Measurements from ENCODE around the gene FSD1L. TPM values are rescaled to one million over a fixed set of nuclear protein-coding genes. Genes with fewer than 3 reads are reported as not detected.
"Not testable (repeated sequence)": the region's sequence is repeated elsewhere in the genome, so short reads cannot be mapped to it uniquely, and the experiment has no call there.

Gene FSD1L
- total RNA-seq, 2 donors from 2014 or later = 13.4 to 14.3 TPM

DNA sequence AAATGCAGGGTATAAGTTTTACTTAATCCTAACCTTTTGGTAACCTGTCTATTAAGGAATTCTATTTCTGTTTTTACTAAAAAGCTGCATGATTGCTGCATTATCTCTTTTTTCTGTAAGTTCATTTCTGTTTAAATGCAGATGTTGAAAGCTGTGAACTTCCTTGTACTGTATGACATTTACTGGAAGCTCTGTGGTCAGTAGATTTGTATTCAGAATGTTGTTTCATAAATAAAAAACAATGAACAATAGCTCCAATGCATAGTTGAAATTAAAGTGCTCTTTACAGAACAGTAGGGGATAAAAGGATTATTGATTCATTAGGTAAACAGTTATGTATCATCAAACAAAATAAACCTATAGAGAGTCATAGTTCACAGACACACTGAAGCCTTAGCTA lies 63.6 kb downstream of the FSD1L start:
- peaks cover 83% of the 10 kb centered on the region for H3K36me3 ChIP-seq (ENCODE audit: control insufficient read depth, insufficient read depth, low read length)
- H3K4me1 ChIP-seq (ENCODE audit: control insufficient read depth, insufficient read depth, low read length) = no peaks in the 10 kb centered on the region
- no peak overlapping the region for H3K27ac Mint-ChIP-seq
- H3K9me3 Mint-ChIP-seq = no peaks in the 10 kb centered on the region
- DNase-seq = no peak
- no peak overlapping the region for H3K4me3 ChIP-seq (ENCODE audit: low read length)
- TF ChIP-seq, protein P1, sequence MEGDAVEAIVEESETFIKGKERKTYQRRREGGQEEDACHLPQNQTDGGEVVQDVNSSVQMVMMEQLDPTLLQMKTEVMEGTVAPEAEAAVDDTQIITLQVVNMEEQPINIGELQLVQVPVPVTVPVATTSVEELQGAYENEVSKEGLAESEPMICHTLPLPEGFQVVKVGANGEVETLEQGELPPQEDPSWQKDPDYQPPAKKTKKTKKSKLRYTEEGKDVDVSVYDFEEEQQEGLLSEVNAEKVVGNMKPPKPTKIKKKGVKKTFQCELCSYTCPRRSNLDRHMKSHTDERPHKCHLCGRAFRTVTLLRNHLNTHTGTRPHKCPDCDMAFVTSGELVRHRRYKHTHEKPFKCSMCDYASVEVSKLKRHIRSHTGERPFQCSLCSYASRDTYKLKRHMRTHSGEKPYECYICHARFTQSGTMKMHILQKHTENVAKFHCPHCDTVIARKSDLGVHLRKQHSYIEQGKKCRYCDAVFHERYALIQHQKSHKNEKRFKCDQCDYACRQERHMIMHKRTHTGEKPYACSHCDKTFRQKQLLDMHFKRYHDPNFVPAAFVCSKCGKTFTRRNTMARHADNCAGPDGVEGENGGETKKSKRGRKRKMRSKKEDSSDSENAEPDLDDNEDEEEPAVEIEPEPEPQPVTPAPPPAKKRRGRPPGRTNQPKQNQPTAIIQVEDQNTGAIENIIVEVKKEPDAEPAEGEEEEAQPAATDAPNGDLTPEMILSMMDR (conservative IDR thresholded peaks at IDR 0.05) = no peak
- H3K36me3 Mint-ChIP-seq (ENCODE audit: low read depth) = peaks cover 27% of the 10 kb centered on the region
- peaks cover 10% of the 10 kb centered on the region for H3K9me3 ChIP-seq (ENCODE audit: control insufficient read depth, low read length)
- peaks cover 10% of the 10 kb centered on the region for H3K4me1 Mint-ChIP-seq
- H3K27ac ChIP-seq (ENCODE audit: low read depth, low read length) = no peak overlapping the region
- H3K27me3 Mint-ChIP-seq (ENCODE audit: insufficient read depth) = no peaks in the 10 kb centered on the region
- no peak overlapping the region for H3K9ac ChIP-seq (ENCODE audit: extremely low read depth, low read length, poor library complexity, severe bottlenecking)
- no peaks in the 10 kb centered on the region for H3K27me3 ChIP-seq (ENCODE audit: control insufficient read depth, insufficient read depth, low read length, poor library complexity, severe bottlenecking)
- H3K4me3 Mint-ChIP-seq = no peak overlapping the region

DNA sequence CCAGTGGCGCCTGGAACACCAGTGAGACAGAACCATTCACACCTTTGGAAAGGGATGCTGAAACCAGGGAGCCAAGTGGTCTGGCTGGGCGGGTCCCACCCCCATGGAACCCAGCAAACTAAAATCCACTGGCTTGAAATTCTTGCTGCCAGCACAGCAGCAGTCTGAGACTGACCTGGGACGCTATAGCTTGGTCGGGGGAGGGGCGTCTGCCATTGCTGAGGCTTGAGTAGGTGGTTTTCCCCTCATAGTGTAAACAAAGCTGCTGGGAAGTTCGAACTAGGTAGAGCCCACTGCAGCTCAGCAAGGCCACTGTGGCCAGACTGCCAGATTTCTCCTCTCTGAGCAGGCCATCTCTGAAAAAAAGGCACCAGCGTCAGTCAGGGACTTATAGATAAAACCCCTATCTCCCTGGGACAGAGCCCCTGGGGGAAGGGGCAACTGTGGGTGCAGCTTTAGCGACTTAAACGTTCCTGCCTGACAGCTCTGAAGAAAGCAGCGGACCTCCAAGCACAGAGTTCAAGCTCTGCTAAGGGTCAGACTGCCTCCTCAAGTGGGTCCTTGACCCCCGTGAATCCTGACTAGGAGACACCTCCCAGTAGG lies 68.1 kb downstream of the FSD1L start:
- no peaks in the 10 kb centered on the region for H3K4me1 ChIP-seq (ENCODE audit: control insufficient read depth, insufficient read depth, low read length)
- peak overlapping the region; percentile 44 for H3K27ac Mint-ChIP-seq
- no peak overlapping the region for H3K9ac ChIP-seq (ENCODE audit: extremely low read depth, low read length, poor library complexity, severe bottlenecking)
- H3K27me3 Mint-ChIP-seq (ENCODE audit: insufficient read depth) = no peaks in the 10 kb centered on the region
- TF ChIP-seq, protein P1 (conservative IDR thresholded peaks at IDR 0.05) = no peak
- H3K36me3 Mint-ChIP-seq (ENCODE audit: low read depth) = peaks cover 60% of the 10 kb centered on the region
- peaks cover 10% of the 10 kb centered on the region for H3K4me1 Mint-ChIP-seq
- H3K4me3 ChIP-seq (ENCODE audit: low read length) = no peak overlapping the region
- no peak overlapping the region for H3K4me3 Mint-ChIP-seq
- no peaks in the 10 kb centered on the region for H3K27me3 ChIP-seq (ENCODE audit: control insufficient read depth, insufficient read depth, low read length, poor library complexity, severe bottlenecking)
- peak; percentile 74 for DNase-seq
- peaks cover 10% of the 10 kb centered on the region for H3K9me3 ChIP-seq (ENCODE audit: control insufficient read depth, low read length)
- peaks cover 31% of the 10 kb centered on the region for H3K9me3 Mint-ChIP-seq
- H3K36me3 ChIP-seq (ENCODE audit: control insufficient read depth, insufficient read depth, low read length) = peaks cover 53% of the 10 kb centered on the region
- 86 to 88% methylated on average over 9 to 11 of the region's 11 CpGs for WGBS, 2 experiments (ENCODE audit: insufficient coverage in 1 of 2, insufficient read length in 1 of 2)
- no peak overlapping the region for H3K27ac ChIP-seq (ENCODE audit: low read depth, low read length)

DNA sequence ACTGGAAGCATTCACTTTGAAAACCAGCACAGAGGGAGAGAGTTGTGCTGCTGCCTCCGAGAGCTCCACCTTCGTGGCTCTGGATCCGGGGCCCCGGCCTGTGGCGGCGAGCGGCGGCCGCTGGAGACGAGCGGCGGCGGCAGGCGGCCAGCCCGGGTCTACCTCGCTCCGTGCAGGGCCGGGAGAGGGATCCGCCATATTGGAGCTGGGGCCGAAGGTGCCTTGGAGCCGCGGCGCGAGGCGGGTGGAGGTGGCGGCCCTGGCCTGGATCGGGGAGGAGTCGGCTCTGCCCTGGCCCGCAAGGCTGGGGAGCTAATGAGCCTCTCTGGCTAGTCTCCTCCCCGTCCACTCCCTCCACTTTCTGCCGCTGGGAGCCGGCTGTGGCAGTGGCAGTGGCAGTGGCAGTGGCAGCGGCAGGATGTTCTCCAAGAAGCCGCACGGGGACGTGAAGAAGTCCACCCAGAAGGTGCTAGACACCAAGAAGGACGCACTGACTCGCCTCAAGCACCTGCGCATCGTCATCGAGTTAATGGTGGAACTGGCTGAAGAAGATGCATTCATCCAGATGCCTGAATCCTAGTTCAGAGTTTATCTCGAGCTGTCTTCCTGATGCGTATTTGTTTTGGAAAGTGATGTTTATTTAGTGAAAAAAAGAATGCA lies 72.0 kb downstream of the FSD1L start:
- Mint-ChIP-seq H3K9me3 (peaks cover 31% of the 10 kb centered on the region), H3K36me3 (ENCODE audit: low read depth) (peaks cover 72% of the 10 kb centered on the region)
- not testable (repeated sequence) for H3K27me3 ChIP-seq (ENCODE audit: control insufficient read depth, insufficient read depth, low read length, poor library complexity, severe bottlenecking); H3K9ac ChIP-seq (ENCODE audit: extremely low read depth, low read length, poor library complexity, severe bottlenecking); H3K4me1 ChIP-seq (ENCODE audit: control insufficient read depth, insufficient read depth, low read length); H3K9me3 ChIP-seq (ENCODE audit: control insufficient read depth, low read length); H3K4me1 Mint-ChIP-seq; H3K4me3 Mint-ChIP-seq; H3K27ac Mint-ChIP-seq; H3K27me3 Mint-ChIP-seq (ENCODE audit: insufficient read depth); H3K27ac ChIP-seq (ENCODE audit: low read depth, low read length); H3K4me3 ChIP-seq (ENCODE audit: low read length)
- peak; percentile 55 for DNase-seq
- 93 to 96% methylated on average over 5 to 42 of the region's 43 CpGs for WGBS, 2 experiments (ENCODE audit: insufficient coverage in 1 of 2, insufficient read length in 1 of 2)
- H3K36me3 ChIP-seq (ENCODE audit: control insufficient read depth, insufficient read depth, low read length) = peaks cover 22% of the 10 kb centered on the region

DNA sequence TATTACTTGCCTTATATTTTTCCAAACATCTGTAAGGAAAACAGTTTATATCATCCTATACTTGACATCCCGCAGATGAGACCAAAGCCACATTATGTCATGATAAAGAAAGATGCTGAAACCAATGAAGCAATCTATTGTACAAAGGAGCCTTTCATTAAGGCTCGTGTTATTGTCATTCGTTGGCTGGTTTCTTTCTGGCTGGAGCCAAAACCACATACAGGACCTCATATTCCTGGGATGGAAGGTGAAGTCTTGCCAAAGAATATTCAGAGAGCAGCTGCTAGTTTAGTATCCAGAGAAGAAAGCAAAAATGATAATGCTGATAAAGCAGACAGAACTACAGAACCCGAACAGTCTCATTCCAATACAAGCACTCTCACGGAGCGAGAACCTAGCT lies 73.2 kb downstream of the FSD1L start:
- peaks cover 12% of the 10 kb centered on the region for H3K36me3 ChIP-seq (ENCODE audit: control insufficient read depth, insufficient read depth, low read length)
- H3K9me3 ChIP-seq (ENCODE audit: control insufficient read depth, low read length); H3K4me3 ChIP-seq (ENCODE audit: low read length); DNase-seq; H3K27ac Mint-ChIP-seq; H3K4me1 Mint-ChIP-seq; H3K4me1 ChIP-seq (ENCODE audit: control insufficient read depth, insufficient read depth, low read length); H3K9ac ChIP-seq (ENCODE audit: extremely low read depth, low read length, poor library complexity, severe bottlenecking); H3K27me3 ChIP-seq (ENCODE audit: control insufficient read depth, insufficient read depth, low read length, poor library complexity, severe bottlenecking); H3K27ac ChIP-seq (ENCODE audit: low read depth, low read length); H3K4me3 Mint-ChIP-seq; H3K27me3 Mint-ChIP-seq (ENCODE audit: insufficient read depth): not testable (repeated sequence)
- WGBS, 2 experiments (ENCODE audit: insufficient coverage in 1 of 2, insufficient read length in 1 of 2) = 100% methylated on average over 1 to 2 of the region's 6 CpGs
- H3K9me3 Mint-ChIP-seq = peaks cover 31% of the 10 kb centered on the region
- H3K36me3 Mint-ChIP-seq (ENCODE audit: low read depth) = peaks cover 71% of the 10 kb centered on the region

DNA sequence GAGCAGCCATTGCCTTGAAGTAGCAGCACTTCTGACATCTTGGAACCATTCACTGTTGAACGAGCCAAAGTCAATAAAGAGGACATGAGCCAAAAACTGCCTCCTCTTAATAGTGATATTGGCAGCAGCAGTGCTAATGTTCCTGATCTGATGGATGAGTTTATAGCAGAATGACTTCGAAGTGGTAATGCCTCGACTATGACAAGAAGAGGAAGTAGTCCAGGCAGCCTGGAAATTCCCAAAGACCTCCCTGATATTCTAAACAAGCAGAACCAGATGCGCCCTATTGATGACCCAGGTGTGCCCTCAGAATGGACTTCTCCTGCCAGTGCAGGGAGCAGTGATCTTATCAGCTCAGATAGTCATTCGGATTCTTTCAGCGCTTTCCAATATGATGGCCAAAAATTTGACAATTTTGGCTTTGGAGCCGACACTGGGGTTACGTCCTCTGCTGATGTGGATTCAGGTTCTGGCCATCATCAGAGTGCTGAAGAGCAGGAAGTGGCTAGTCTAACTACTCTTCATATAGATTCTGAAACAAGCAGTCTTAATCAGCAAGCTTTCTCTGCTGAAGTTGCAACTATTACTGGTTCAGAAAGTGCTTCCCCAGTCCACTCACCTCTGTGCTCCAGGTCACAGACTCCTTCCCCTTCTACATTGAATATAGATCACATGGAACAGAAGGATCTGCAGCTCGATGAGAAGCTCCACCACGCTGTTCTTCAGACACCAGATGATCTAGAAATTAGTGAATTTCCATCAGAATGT lies 75.0 kb downstream of the FSD1L start:
- peaks cover 63% of the 10 kb centered on the region for H3K36me3 Mint-ChIP-seq (ENCODE audit: low read depth)
- H3K27me3 Mint-ChIP-seq (ENCODE audit: insufficient read depth) = not testable (repeated sequence)

More for the DNA sequence above, 75.0 kb downstream of the FSD1L start:
- not testable (repeated sequence) for H3K4me1 Mint-ChIP-seq; H3K27ac ChIP-seq (ENCODE audit: low read depth, low read length); H3K4me3 ChIP-seq (ENCODE audit: low read length); DNase-seq; H3K36me3 ChIP-seq (ENCODE audit: control insufficient read depth, insufficient read depth, low read length); H3K9me3 ChIP-seq (ENCODE audit: control insufficient read depth, low read length); H3K9ac ChIP-seq (ENCODE audit: extremely low read depth, low read length, poor library complexity, severe bottlenecking); H3K4me1 ChIP-seq (ENCODE audit: control insufficient read depth, insufficient read depth, low read length); H3K27me3 ChIP-seq (ENCODE audit: control insufficient read depth, insufficient read depth, low read length, poor library complexity, severe bottlenecking); H3K27ac Mint-ChIP-seq; H3K4me3 Mint-ChIP-seq
- 97 to 100% methylated on average over 3 to 9 of the region's 10 CpGs for WGBS, 2 experiments (ENCODE audit: insufficient coverage in 1 of 2, insufficient read length in 1 of 2)
- peaks cover 27% of the 10 kb centered on the region for H3K9me3 Mint-ChIP-seq

Measured in endodermal cell (in vitro differentiated cells).